GM12878 (cell line): ENCODE results near the gene DMRT2. TPM values are rescaled to one million over a fixed set of nuclear protein-coding genes. Genes with fewer than 3 reads are reported as not detected.

Source experiments
- ATAC-seq: fragments of 200-7000 bp; cut with Tn5 transposase; 3 replicates; pipeline ENCODE4 v1.9.1; 2020; ENCODE audit warnings: mild to moderate bottlenecking, moderate library complexity
- BruUV-seq: library from RNA; stranded (reverse); fragments of 400-500 nt; replicated peaks from 2 replicates; lab custom pipeline; 2021; lab: Mats Ljungman, UMichigan
- CTCF ChIA-PET: fragments of 300-600 bp; sonication (Branson Sonifier 250); formaldehyde crosslinking; extraction: SDS; loops from one replicate; lab custom pipeline; 2021; ENCODE audit warnings: inconsistent platforms; lab: Yijun Ruan, JAX
- POLR2A ChIA-PET: fragments of 350-600 bp; formaldehyde crosslinking; extraction: SDS; loops from one replicate; lab custom pipeline; 2021; ENCODE audit warnings: inconsistent platforms; lab: Charles Lee
- RAD21 ChIA-PET: fragments of 300-600 bp; sonication (Branson Sonifier 250); formaldehyde crosslinking; loops from one replicate; lab custom pipeline; 2023; ENCODE audit warnings: antibody characterized with exemption; ENCODE audit not compliant: unreplicated experiment; lab: Charles Lee
- SMC1A ChIA-PET: fragments of 300-600 bp; sonication (Branson Sonifier 250); formaldehyde crosslinking; loops from one replicate; lab custom pipeline; 2023; ENCODE audit not compliant: unreplicated experiment, uncharacterized antibody; lab: Charles Lee
- DNase-seq: peaks from one replicate; pipeline ENCODE4 v3.0.0-alpha.2; 2011; ENCODE audit warnings: low read depth, low spot score
- FAIRE-seq: peaks from 3 replicates; lab custom pipeline; 2011; peaks lifted over from hg19 to GRCh38; lab: Jason Lieb, UNC
- H2AFZ ChIP-seq: 2 replicates; pipeline ENCODE4 v1.6.0; 2011; ENCODE audit warnings: low read depth, low read length, control low read depth; ENCODE audit not compliant: control insufficient read depth
- H3K27ac ChIP-seq: 2 replicates; pipeline ENCODE4 v1.5.1; 2011; ENCODE audit warnings: control low read depth; ENCODE audit not compliant: control insufficient read depth, insufficient read depth
- H3K27me3 ChIP-seq, 2 experiments: replicated peaks in 1 of 2; 2 replicates each; pipeline versions ENCODE4 v1.6.0 to v1.6.1; 2011; ENCODE audit warnings: low read length in 1 of 2; ENCODE audit not compliant: control insufficient read depth in 2 of 2, insufficient read depth in 2 of 2
- H3K36me3 ChIP-seq, 2 experiments: 2 replicates each; pipeline ENCODE4 v1.5.1; 2011; ENCODE audit warnings: low read length in 1 of 2; ENCODE audit not compliant: control insufficient read depth in 2 of 2, insufficient read depth in 2 of 2
- H3K4me1 ChIP-seq: 2 replicates; pipeline ENCODE4 v1.6.1; 2011; ENCODE audit warnings: mild to moderate bottlenecking, low read length, moderate library complexity, mixed read lengths; ENCODE audit not compliant: control insufficient read depth, insufficient read depth
- H3K4me2 ChIP-seq: 2 replicates; pipeline ENCODE4 v1.6.0; 2011; ENCODE audit warnings: control low read depth; ENCODE audit not compliant: control insufficient read depth, insufficient read depth
- H3K4me3 ChIP-seq: fragments of 200-600 bp; sonication (generic); 2 replicates; pipeline ENCODE4 v1.5.1; 2016
- H3K79me2 ChIP-seq: 2 replicates; pipeline ENCODE4 v1.6.0; 2011; ENCODE audit warnings: low read length; ENCODE audit not compliant: control insufficient read depth, insufficient read depth
- H3K9ac ChIP-seq: 2 replicates; pipeline ENCODE4 v1.8.0; 2011; ENCODE audit warnings: low read length, control low read depth, mixed read lengths; ENCODE audit not compliant: control insufficient read depth, insufficient read depth
- H3K9me3 ChIP-seq: replicated peaks from 3 replicates; pipeline ENCODE4 v1.5.1; 2011; ENCODE audit warnings: mild to moderate bottlenecking, low read length; ENCODE audit not compliant: control insufficient read depth, insufficient read depth
- H4K20me1 ChIP-seq: 2 replicates; pipeline ENCODE4 v1.6.0; 2011; ENCODE audit not compliant: control insufficient read depth, insufficient read depth
- BCL11A ChIP-seq: IDR thresholded peaks from 2 replicates; pipeline ENCODE4 v1.6.1; 2011; ENCODE audit warnings: low read depth, low read length
- CBX5 ChIP-seq: sonication (generic); IDR thresholded peaks from 2 replicates; pipeline ENCODE4 v1.6.1; 2016; ENCODE audit warnings: low read depth, moderate library complexity, mild to moderate bottlenecking, inconsistent platforms
- CUX1 ChIP-seq: IDR thresholded peaks from 2 replicates; pipeline ENCODE4 v1.6.1; 2012; ENCODE audit warnings: improper control_type of control experiment, low read depth, low read length; ENCODE audit not compliant: insufficient replicate concordance
- EP300 ChIP-seq, 2 experiments: fragments of 150-350 bp in 1 of 2; IDR thresholded peaks; 2 replicates each; pipeline ENCODE4 v1.6.1; 2011 to 2012; ENCODE audit warnings: low read depth in 2 of 2, low read length in 2 of 2, borderline replicate concordance in 1 of 2, improper control_type of control experiment in 1 of 2, inconsistent platforms in 1 of 2; ENCODE audit not compliant: control insufficient read depth in 1 of 2
- ESRRA ChIP-seq: IDR thresholded peaks from 2 replicates; pipeline ENCODE4 v1.6.1; 2012; ENCODE audit warnings: mild to moderate bottlenecking, low read length, improper control_type of control experiment
- FOXM1 ChIP-seq: IDR thresholded peaks from 2 replicates; pipeline ENCODE4 v1.6.1; 2012; ENCODE audit warnings: low read depth, mild to moderate bottlenecking, inconsistent platforms, low read length, moderate library complexity
- RCOR1 ChIP-seq: conservative IDR thresholded peaks from 2 replicates; pipeline ENCODE4 v1.6.1; 2012; ENCODE audit warnings: low read depth, low read length, improper control_type of control experiment
- RELB ChIP-seq: fragments of 450-650 bp; IDR thresholded peaks from 2 replicates; pipeline ENCODE4 v1.6.1; 2017; ENCODE audit warnings: low read depth, mild to moderate bottlenecking, moderate library complexity
- SUZ12 ChIP-seq: fragments of 200-600 bp; sonication (generic); IDR thresholded peaks from one replicate; pipeline ENCODE4 v1.6.1; 2018; ENCODE audit warnings: antibody characterized with exemption, mild to moderate bottlenecking; ENCODE audit not compliant: unreplicated experiment
- TCF3 ChIP-seq: IDR thresholded peaks from 2 replicates; pipeline ENCODE4 v1.6.1; 2012; ENCODE audit warnings: low read depth, mild to moderate bottlenecking, low read length, borderline replicate concordance; ENCODE audit not compliant: insufficient read depth
- ZNF274 ChIP-seq: IDR thresholded peaks from one replicate; pipeline ENCODE4 v1.8.0; 2011; ENCODE audit not compliant: insufficient read length, insufficient read depth
- WGBS: methylation state at CpG from one replicate; pipeline ENCODE4 v1.1.6; 2016; ENCODE audit warnings: low lambda C conversion rate; ENCODE audit not compliant: insufficient replicate concordance, insufficient coverage; ENCODE audit errors: missing lambda C conversion rate; 5-methylcytosine and 5-hydroxymethylcytosine counted together
- in situ Hi-C: fragments of 300-500 bp; cut with MboI; formaldehyde crosslinking; loops from 9 replicates; pipeline ENCODE4 v1.14.3; 2018; ENCODE audit warnings: mixed read lengths
- intact Hi-C: fragments of 100-400 bp; cut with micrococcal nuclease; formaldehyde crosslinking; loops from one replicate; pipeline ENCODE4 v1.14.2; 2022; ENCODE audit not compliant: unreplicated experiment
- polyA plus RNA-seq, 11 experiments: library from polyadenylated mRNA; depleted of rRNA in 4 of 11; unstranded in 6 of 11; stranded (reverse) in 5 of 11; fragments of >200 nt; fragmentation: Nextera tagmentation in 4 of 11; fragmentation: Illumina TruSeq in 1 of 11; extraction: Ambion mirVana in 4 of 11; extraction: Trizol in 1 of 11; gene quantifications; 1 replicate in 1 of 11; 2 replicates in 10 of 11; pipeline versions ENCODE4 v1.2.1 to v1.2.3, GENCODE V29; 2011 to 2016; ENCODE audit warnings: inconsistent platforms in 2 of 11, missing spikeins in 2 of 11, low read depth in 1 of 11
- total RNA-seq, 4 experiments: library from RNA; depleted of rRNA in 3 of 4; stranded (reverse); fragments of >200 nt in 3 of 4; fragmentation: Illumina TruSeq in 1 of 4; extraction: Trizol in 1 of 4; gene quantifications; 2 replicates each; pipeline versions ENCODE4 v1.2.1 to v1.2.3, GENCODE V29; 2013 to 2021
- TF ChIP-seq, protein P1 (sequence below): fragments of 450-650 bp; IDR thresholded peaks from 2 replicates; pipeline ENCODE4 v1.6.1; 2018; ENCODE audit warnings: mild to moderate bottlenecking, low read depth, moderate library complexity; ENCODE audit not compliant: partially characterized antibody

DMRT2 gene
- total and polyA plus RNA-seq, 10 of the 15 experiments (the other 5 are each of a cell fraction or from before 2014, with no cell fraction given): 0.08 to 50.2 (median 0.69) TPM

DNA sequence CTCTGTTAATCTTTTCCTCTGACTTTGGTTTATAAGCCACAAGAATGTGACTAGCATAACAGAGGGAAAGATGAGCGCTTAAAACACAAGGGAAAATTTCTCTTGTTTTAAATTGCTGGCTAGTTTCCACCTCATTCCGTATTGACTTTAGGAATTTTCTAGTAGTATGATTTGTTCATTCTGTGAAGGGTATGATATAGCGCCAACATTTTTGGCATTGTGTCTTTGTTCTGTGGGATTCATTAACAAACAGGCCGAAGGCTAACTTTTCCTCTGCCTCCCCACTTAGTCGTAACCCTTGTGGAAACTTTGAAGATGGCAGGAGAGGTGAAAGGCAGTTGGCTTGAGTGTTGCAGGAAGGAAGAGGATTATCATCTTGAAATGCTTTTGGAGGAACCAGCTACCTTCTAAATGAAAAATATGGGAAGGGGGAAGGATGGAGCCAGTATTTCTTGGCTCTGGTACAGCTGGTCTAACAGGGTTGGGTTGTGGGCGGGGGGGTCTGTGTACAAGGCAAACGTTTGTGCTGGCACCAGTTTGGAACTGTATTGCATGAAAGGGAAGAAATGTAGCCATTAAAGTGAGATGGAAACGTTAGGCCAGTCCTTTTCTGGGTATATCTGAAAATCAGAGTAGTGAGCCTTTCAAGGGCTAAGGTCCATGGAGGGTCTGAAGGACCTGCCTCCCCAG, 21.5 kb upstream of the DMRT2 start:
- H3K9me3 ChIP-seq: no peaks in the 10 kb centered on the region
- TF ChIP-seq EP300 (IDR thresholded peaks at IDR 0.05; ENCODE audit: borderline replicate concordance in 1 of 2, control insufficient read depth in 1 of 2, low read depth in 2 of 2, low read length in 2 of 2) (no peak), FOXM1 (no peak), RELB (no peak), CBX5 (no peak), CUX1 (no peak), ESRRA (no peak), BCL11A (no peak), ZNF274 (no peak), SUZ12 (no peak), RCOR1 (no peak), TCF3 (no peak)
- TF ChIP-seq, protein P1, sequence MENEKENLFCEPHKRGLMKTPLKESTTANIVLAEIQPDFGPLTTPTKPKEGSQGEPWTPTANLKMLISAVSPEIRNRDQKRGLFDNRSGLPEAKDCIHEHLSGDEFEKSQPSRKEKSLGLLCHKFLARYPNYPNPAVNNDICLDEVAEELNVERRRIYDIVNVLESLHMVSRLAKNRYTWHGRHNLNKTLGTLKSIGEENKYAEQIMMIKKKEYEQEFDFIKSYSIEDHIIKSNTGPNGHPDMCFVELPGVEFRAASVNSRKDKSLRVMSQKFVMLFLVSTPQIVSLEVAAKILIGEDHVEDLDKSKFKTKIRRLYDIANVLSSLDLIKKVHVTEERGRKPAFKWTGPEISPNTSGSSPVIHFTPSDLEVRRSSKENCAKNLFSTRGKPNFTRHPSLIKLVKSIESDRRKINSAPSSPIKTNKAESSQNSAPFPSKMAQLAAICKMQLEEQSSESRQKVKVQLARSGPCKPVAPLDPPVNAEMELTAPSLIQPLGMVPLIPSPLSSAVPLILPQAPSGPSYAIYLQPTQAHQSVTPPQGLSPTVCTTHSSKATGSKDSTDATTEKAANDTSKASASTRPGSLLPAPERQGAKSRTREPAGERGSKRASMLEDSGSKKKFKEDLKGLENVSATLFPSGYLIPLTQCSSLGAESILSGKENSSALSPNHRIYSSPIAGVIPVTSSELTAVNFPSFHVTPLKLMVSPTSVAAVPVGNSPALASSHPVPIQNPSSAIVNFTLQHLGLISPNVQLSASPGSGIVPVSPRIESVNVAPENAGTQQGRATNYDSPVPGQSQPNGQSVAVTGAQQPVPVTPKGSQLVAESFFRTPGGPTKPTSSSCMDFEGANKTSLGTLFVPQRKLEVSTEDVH: no peak

More for the DNA sequence above, 21.5 kb upstream of the DMRT2 start:
- FAIRE-seq (no peak), DNase-seq (no peak), ATAC-seq (no peak)
- Histone ChIP-seq H3K27me3 (no peaks in the 10 kb centered on the region; a peak in 1 of 4 replicates), H3K79me2 (no peaks in the 10 kb centered on the region), H3K9ac (no peak overlapping the region), H4K20me1 (no peaks in the 10 kb centered on the region), H3K4me2 (no peak overlapping the region), H3K27ac (no peak overlapping the region), H2AFZ (no peak overlapping the region), H3K36me3 (no peaks in the 10 kb centered on the region), H3K4me1 (no peaks in the 10 kb centered on the region), H3K4me3 (no peak overlapping the region)
- CTCF ChIA-PET: interaction anchor here (1.4 to 2.1 kb wide), 2 partner anchors 10 to 19 kb away, joined by 5 read pairs; no protein-coding TSS in a partner anchor
- POLR2A ChIA-PET: no interaction called here
- RAD21 ChIA-PET: no interaction called here
- WGBS: 30% methylated on average over 8 of the region's 8 CpGs
- no TSS peak for BruUV-seq
- intact Hi-C loops (no loop called here), in situ Hi-C loops (no loop called here)
- SMC1A ChIA-PET: interaction anchor here (1.1 kb wide), 1 partner anchor 19 kb away, joined by 5 read pairs; no protein-coding TSS in a partner anchor
